Glutamatergic neuron (in vitro differentiated cells): Measurements from ENCODE around the gene ARRB2. TPM values are rescaled to one million over a fixed set of nuclear protein-coding genes. Genes with fewer than 3 reads are reported as not detected.

Source experiments
- DNase-seq: peaks from one replicate; pipeline ENCODE4 v3.0.0; 2022
- H3K27ac Mint-ChIP-seq: one replicate; pipeline ENCODE4 v1.8.0; 2020; ENCODE audit warnings: mild to moderate bottlenecking, mixed read lengths, inconsistent platforms; ENCODE audit not compliant: unreplicated experiment
- H3K27me3 Mint-ChIP-seq: one replicate; pipeline ENCODE4 v1.8.0; 2020; ENCODE audit warnings: mild to moderate bottlenecking, moderate library complexity, mixed read lengths, inconsistent platforms; ENCODE audit not compliant: unreplicated experiment
- H3K36me3 Mint-ChIP-seq: one replicate; pipeline ENCODE4 v1.8.0; 2020; ENCODE audit warnings: mild to moderate bottlenecking, mixed read lengths, inconsistent platforms; ENCODE audit not compliant: unreplicated experiment
- H3K4me1 Mint-ChIP-seq: one replicate; pipeline ENCODE4 v1.8.0; 2020; ENCODE audit warnings: mild to moderate bottlenecking, low read depth, mixed read lengths, inconsistent platforms; ENCODE audit not compliant: unreplicated experiment
- H3K4me3 Mint-ChIP-seq: one replicate; pipeline ENCODE4 v1.8.0; 2020; ENCODE audit warnings: mild to moderate bottlenecking, mixed read lengths, inconsistent platforms; ENCODE audit not compliant: unreplicated experiment
- H3K9me3 Mint-ChIP-seq: one replicate; pipeline ENCODE4 v1.8.0; 2020; ENCODE audit warnings: mild to moderate bottlenecking, moderate library complexity, mixed read lengths, inconsistent platforms; ENCODE audit not compliant: unreplicated experiment
- total RNA-seq: library from RNA; stranded (reverse); fragmentation: NEBNext Ultra II Directional; extraction: Animal tissue kit (Norgen Biotek cat#: 25700); gene quantifications from one replicate; pipeline ENCODE4 v1.2.1, GENCODE V29; 2021; ENCODE audit not compliant: unreplicated experiment
- TF ChIP-seq, protein P1 (sequence below): fragments of 200-600 bp; sonication (generic); IDR thresholded peaks from one replicate; pipeline ENCODE4 v1.5.0; 2021; ENCODE audit not compliant: partially characterized antibody, unreplicated experiment

The ARRB2 gene
- total RNA-seq, 1 donor from 2014 or later = 106 TPM

DNA sequence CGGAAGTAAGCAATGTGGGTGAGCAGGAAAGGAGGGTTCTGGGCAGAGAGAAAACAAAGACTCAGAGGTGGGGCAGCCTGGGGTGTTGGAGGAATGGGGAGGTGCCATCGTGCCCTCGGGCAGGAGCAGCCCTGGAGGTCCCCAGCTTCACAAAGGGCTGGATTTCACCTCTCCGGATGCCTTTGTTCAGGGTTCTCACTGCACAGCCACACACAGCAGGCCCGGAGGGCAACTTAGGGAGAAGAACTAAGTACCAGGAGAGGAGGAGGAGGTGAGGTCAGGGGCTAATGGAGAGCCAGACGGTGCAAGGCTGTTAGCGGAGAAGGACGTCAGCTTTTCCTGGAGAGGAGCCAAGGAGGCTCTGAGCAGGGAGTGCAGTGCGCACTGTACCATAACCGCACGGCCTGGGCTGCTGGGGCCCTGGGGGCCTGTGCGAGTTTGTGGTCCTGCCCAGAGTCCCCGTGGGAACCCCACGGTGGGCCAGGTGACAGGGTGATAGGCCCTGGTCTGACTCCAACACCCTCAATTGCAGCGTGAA, 9.3 kb downstream of the ARRB2 start:
- DNase-seq = no peak
- TF ChIP-seq, protein P1, sequence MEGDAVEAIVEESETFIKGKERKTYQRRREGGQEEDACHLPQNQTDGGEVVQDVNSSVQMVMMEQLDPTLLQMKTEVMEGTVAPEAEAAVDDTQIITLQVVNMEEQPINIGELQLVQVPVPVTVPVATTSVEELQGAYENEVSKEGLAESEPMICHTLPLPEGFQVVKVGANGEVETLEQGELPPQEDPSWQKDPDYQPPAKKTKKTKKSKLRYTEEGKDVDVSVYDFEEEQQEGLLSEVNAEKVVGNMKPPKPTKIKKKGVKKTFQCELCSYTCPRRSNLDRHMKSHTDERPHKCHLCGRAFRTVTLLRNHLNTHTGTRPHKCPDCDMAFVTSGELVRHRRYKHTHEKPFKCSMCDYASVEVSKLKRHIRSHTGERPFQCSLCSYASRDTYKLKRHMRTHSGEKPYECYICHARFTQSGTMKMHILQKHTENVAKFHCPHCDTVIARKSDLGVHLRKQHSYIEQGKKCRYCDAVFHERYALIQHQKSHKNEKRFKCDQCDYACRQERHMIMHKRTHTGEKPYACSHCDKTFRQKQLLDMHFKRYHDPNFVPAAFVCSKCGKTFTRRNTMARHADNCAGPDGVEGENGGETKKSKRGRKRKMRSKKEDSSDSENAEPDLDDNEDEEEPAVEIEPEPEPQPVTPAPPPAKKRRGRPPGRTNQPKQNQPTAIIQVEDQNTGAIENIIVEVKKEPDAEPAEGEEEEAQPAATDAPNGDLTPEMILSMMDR = no peak
- peaks cover 12% of the 10 kb centered on the region for H3K36me3 Mint-ChIP-seq

DNA sequence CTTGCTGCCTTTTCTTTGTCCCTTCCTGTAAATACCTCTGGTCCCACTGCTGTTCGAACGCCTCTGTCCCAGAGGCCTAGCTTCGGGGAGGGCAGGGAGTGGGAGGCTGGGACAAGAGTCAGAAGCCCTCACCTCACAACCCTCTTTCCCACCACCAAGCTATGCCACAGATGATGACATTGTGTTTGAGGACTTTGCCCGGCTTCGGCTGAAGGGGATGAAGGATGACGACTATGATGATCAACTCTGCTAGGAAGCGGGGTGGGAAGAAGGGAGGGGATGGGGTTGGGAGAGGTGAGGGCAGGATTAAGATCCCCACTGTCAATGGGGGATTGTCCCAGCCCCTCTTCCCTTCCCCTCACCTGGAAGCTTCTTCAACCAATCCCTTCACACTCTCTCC, 10.4 kb downstream of the ARRB2 start:
- H3K4me1 Mint-ChIP-seq = peaks cover 5% of the 10 kb centered on the region
- no peak overlapping the region for H3K4me3 Mint-ChIP-seq
- peaks cover 2% of the 10 kb centered on the region for H3K9me3 Mint-ChIP-seq
- H3K27ac Mint-ChIP-seq = no peak overlapping the region
- DNase-seq = no peak
- H3K27me3 Mint-ChIP-seq = peaks cover 7% of the 10 kb centered on the region
- peaks cover 12% of the 10 kb centered on the region for H3K36me3 Mint-ChIP-seq
- TF ChIP-seq, protein P1 = no peak

More for the DNA sequence above, 9.3 kb downstream of the ARRB2 start:
- Mint-ChIP-seq H3K27me3 (peaks cover 9% of the 10 kb centered on the region), H3K4me3 (no peak overlapping the region), H3K9me3 (peaks cover 5% of the 10 kb centered on the region), H3K27ac (no peak overlapping the region), H3K4me1 (peaks cover 13% of the 10 kb centered on the region)

DNA sequence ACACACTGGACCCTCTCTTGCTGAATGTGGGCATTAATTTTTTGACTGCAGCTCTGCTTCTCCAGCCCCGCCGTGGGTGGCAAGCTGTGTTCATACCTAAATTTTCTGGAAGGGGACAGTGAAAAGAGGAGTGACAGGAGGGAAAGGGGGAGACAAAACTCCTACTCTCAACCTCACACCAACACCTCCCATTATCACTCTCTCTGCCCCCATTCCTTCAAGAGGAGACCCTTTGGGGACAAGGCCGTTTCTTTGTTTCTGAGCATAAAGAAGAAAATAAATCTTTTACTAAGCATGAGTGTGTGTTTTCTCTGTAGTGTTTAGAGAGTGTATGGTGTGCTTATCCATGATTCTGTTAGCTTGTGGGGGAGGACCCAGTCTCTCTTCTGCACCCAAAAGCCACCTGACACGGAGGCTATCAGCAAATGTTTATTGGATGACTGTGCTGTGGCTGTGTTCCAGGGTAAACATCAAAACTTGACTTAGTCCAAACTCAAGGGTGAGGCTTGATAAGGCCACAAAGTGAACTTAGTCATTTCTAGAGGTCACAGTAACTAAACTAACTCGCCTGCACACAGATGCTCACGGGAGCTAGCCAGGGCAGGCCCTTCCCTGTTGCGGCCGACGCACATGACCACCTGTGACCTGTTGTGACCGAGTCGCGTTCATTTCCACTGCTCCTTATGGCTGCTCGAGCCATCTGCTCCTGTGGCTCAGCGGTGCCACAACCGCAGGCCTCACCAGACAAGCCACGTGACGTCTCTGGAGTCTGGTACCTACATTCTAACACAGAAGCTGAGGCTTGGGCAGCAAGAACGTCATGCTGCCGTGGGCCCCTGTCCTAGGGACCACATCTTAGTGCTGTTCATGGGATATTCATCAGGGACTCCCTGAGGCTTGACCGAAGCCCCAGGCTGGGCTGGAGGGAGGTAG, 11.0 kb downstream of the ARRB2 start:
- H3K27me3 Mint-ChIP-seq = peaks cover 7% of the 10 kb centered on the region
- no peak for DNase-seq
- H3K4me1 Mint-ChIP-seq = peaks cover 5% of the 10 kb centered on the region
- peaks cover 2% of the 10 kb centered on the region for H3K9me3 Mint-ChIP-seq
- H3K4me3 Mint-ChIP-seq = peak overlapping the region; percentile 34
- TF ChIP-seq, protein P1 = no peak
- peaks cover 12% of the 10 kb centered on the region for H3K36me3 Mint-ChIP-seq
- H3K27ac Mint-ChIP-seq = no peak overlapping the region

DNA sequence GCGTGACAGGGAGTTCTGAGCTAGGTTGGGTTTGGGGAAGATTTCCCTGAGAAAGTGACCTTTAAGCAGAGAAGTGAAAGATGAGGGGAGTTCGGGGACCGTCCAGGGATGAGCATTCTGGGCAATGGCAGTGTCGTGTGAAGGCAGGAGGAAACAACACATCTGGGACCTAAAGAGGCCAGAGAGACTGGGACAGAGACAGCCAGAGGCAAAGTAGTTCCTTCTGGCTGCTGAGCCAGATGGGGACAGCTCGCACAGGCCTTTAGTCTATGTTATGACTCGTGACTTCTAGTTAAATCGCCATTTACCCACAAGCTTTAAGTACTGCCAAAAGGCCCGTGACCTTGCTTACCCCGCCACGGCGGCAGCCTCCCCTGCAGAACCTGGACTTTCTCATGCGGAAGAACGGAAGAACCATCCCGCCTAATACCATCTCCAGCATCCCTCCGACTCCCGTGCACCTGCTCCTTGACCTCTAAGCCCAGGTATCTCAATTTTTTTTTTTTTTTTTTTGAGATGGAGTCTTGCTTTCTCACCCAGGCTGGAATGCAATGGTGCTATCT, 12.3 kb downstream of the ARRB2 start:
- H3K36me3 Mint-ChIP-seq = peaks cover 12% of the 10 kb centered on the region
- peaks cover 7% of the 10 kb centered on the region for H3K27me3 Mint-ChIP-seq
- H3K4me1 Mint-ChIP-seq = peaks cover 5% of the 10 kb centered on the region
- DNase-seq = no peak
- peak overlapping the region; percentile 46 for H3K27ac Mint-ChIP-seq
- H3K9me3 Mint-ChIP-seq = peaks cover 2% of the 10 kb centered on the region
- TF ChIP-seq, protein P1 = no peak
- no peak overlapping the region for H3K4me3 Mint-ChIP-seq
